ENCODE results near the gene RAB11FIP4. TPM values are rescaled to one million over a fixed set of nuclear protein-coding genes. Genes with fewer than 3 reads are reported as not detected.

Gene RAB11FIP4
- total RNA-seq, 2 donors from 2014 or later = 0.83 to 1.0 TPM

GRCh38 chr17:31585280-31585630, 193.8 kb downstream of the RAB11FIP4 start:
- intact Hi-C loops (cut with DNase I) = no loop called here

DNA sequence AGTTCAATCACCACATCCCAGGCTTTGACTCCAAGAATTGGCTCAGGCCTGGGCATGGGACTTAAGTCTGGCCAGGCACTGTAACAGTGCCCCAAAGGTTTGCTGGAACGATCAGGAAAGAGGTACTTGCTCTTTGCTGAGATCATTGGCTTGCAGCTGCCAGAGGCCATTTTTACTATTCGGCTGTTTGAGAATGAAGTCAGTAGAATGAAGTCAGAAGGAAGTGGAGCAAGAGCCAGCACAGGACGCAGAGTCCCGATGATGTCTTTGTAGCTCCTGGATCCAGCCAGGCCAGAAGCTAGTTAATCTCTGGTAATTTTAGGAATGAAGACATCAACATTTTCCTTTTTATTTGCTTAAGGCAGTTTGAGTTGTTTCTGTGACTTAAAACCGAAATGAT, 195.5 kb downstream of the RAB11FIP4 start:
- DNase-seq (ENCODE audit: low spot score) = peak; percentile 82
- intact Hi-C loops (cut with DNase I) = no loop called here

More at GRCh38 chr17:31585280-31585630, 193.8 kb downstream of the RAB11FIP4 start:
- DNase-seq (ENCODE audit: low spot score) = no peak

- DNase-seq (ENCODE audit: low spot score) = peak; percentile 19
- intact Hi-C loops (cut with DNase I) = no loop called here
Observed at GRCh38 chr17:31587462-31587861, 196.0 kb downstream of the RAB11FIP4 start.

Small RNA genes lying within 50 kb of the gene (microRNA-seq; reads per million reads assigned to microRNA genes)
- gene MIR193A (ENCODE audit: borderline microRNAs expressed in 2 of 2) = 476 to 554 reads per million in 2 donors
- 3.1 to 4.5 reads per million in 2 donors for gene MIR365B (ENCODE audit: borderline microRNAs expressed in 2 of 2)
- 1.0 to 2.6 reads per million in 2 donors for gene MIR4725 (ENCODE audit: borderline microRNAs expressed in 2 of 2)

Other genes with a start within 250 kb of the RAB11FIP4 start
- 1 to 10 TPM; 2.1 to 2.9 TPM for gene OMG, start 94.4 kb upstream of the RAB11FIP4 start, total RNA-seq
- 10 to 100 TPM in 1 of 2 donors, 1 to 10 TPM in 1; 6.9 to 11.2 TPM for gene EVI2B, start 77.6 kb upstream of the RAB11FIP4 start, total RNA-seq
- gene EVI2A, start 70.1 kb upstream of the RAB11FIP4 start, total RNA-seq = 10 to 100 TPM in 1 of 2 donors, 1 to 10 TPM in 1; 5.5 to 11.2 TPM